Fibroblast of lung (primary cell): ENCODE results near the gene RBM20. TPM values are rescaled to one million over a fixed set of nuclear protein-coding genes. Genes with fewer than 3 reads are reported as not detected.
A peak's percentile ranks its signal among the peaks of the same experiment; 100 is the strongest.

Source experiments
- DNase-seq, 2 donors: peaks; one replicate each; pipeline versions ENCODE4 v3.0.0 to v3.0.0-alpha.2; 2010; ENCODE audit warnings: low read depth in 2 of 2
- H2AFZ ChIP-seq: 2 replicates; pipeline ENCODE4 v1.5.1; 2012; ENCODE audit warnings: low read length, control low read depth, inconsistent platforms
- H3K27ac ChIP-seq: 2 replicates; pipeline ENCODE4 v1.5.1; 2011; ENCODE audit warnings: low read length, control low read depth; ENCODE audit not compliant: insufficient read depth
- H3K27me3 ChIP-seq: 2 replicates; pipeline ENCODE4 v1.5.1; 2011; ENCODE audit warnings: mild to moderate bottlenecking, low read length; ENCODE audit not compliant: control insufficient read depth, insufficient read depth
- H3K36me3 ChIP-seq: 2 replicates; pipeline ENCODE4 v1.5.1; 2011; ENCODE audit warnings: low read length; ENCODE audit not compliant: control insufficient read depth, insufficient read depth
- H3K4me1 ChIP-seq: 2 replicates; pipeline ENCODE4 v1.5.1; 2011; ENCODE audit warnings: low read length; ENCODE audit not compliant: control insufficient read depth, insufficient read depth; ENCODE audit errors: extremely low read depth
- H3K4me2 ChIP-seq: 2 replicates; pipeline ENCODE4 v1.5.1; 2011; ENCODE audit warnings: low read length, control low read depth; ENCODE audit not compliant: insufficient read depth; ENCODE audit errors: extremely low read depth
- H3K4me3 ChIP-seq, 4 experiments: fragments of 200-600 bp in 1 of 4; sonication (generic) in 1 of 4; replicated peaks in 1 of 4; 2 replicates each; pipeline ENCODE4 v1.5.1; 2011 to 2016; ENCODE audit warnings: low read length in 4 of 4, low read depth in 3 of 4, mild to moderate bottlenecking in 3 of 4, control low read depth in 2 of 4, inconsistent platforms in 1 of 4, mixed read lengths in 1 of 4; ENCODE audit not compliant: insufficient read depth in 1 of 4; ENCODE audit errors: control extremely low read depth in 1 of 4
- H3K79me2 ChIP-seq: 2 replicates; pipeline ENCODE4 v1.5.1; 2012; ENCODE audit warnings: mild to moderate bottlenecking, low read length, inconsistent platforms; ENCODE audit not compliant: control insufficient read depth, insufficient read depth
- H3K9ac ChIP-seq: 2 replicates; pipeline ENCODE4 v1.5.1; 2011; ENCODE audit warnings: mild to moderate bottlenecking, low read length, control low read depth; ENCODE audit not compliant: insufficient read depth
- H3K9me3 ChIP-seq: 2 replicates; pipeline ENCODE4 v1.5.1; 2012; ENCODE audit warnings: low read depth, low read length; ENCODE audit not compliant: control insufficient read depth, insufficient read depth
- H4K20me1 ChIP-seq: 2 replicates; pipeline ENCODE4 v1.5.1; 2011; ENCODE audit warnings: low read length; ENCODE audit not compliant: control insufficient read depth, insufficient read depth; ENCODE audit errors: extremely low read depth
- CTCF ChIP-seq, 2 donors: IDR thresholded peaks in 1 of 2; conservative IDR thresholded peaks in 1 of 2; 1 replicate in 1 of 2; 2 replicates in 1 of 2; pipeline ENCODE4 v1.5.1; 2011 to 2012; ENCODE audit warnings: low read length in 2 of 2, control low read depth in 1 of 2, inconsistent platforms in 1 of 2, low read depth in 1 of 2, mild to moderate bottlenecking in 1 of 2
- EZH2 ChIP-seq: IDR thresholded peaks from 2 replicates; pipeline ENCODE4 v1.5.1; 2012; ENCODE audit warnings: low read length, control low read depth, mild to moderate bottlenecking; ENCODE audit errors: missing control alignments
- polyA plus RNA-seq, 2 donors: library from polyadenylated mRNA; depleted of rRNA in 1 of 2; stranded (reverse) in 1 of 2; unstranded in 1 of 2; fragments of >200 nt; gene quantifications; 2 replicates each; pipeline ENCODE4 v1.2.1, GENCODE V29; 2011 to 2012; ENCODE audit warnings: missing spikeins in 1 of 2
- total RNA-seq: library from RNA; depleted of rRNA; stranded (reverse); fragments of >200 nt; gene quantifications from 2 replicates; pipeline ENCODE4 v1.2.1, GENCODE V29; 2014

The RBM20 gene
- total and polyA plus RNA-seq, 2 donors (not counting 1 experiment from before 2014, with no cell fraction given): under 0.01 to 0.05 TPM

GRCh38 chr10:110641256-110641655 lies 2.9 kb upstream of the RBM20 start:
- no peak overlapping the region for H3K4me2 ChIP-seq
- peak in 1 of 2 donors; percentile 71 for DNase-seq
- H3K79me2 ChIP-seq: no peaks in the 10 kb centered on the region
- H4K20me1 ChIP-seq: no peaks in the 10 kb centered on the region
- TF ChIP-seq CTCF (conservative IDR thresholded peaks at IDR 0.05 in 1 of 2, IDR thresholded peaks at IDR 0.05 in 1 of 2; ENCODE audit: low read depth in 1 of 2, low read length in 2 of 2): no peak
- TF ChIP-seq EZH2: no peak
- no peaks in the 10 kb centered on the region for H3K4me1 ChIP-seq
- H2AFZ ChIP-seq: no peak overlapping the region
- H3K36me3 ChIP-seq: no peaks in the 10 kb centered on the region
- no peak overlapping the region for H3K4me3 ChIP-seq
- peaks cover 39% of the 10 kb centered on the region for H3K27me3 ChIP-seq
- H3K9ac ChIP-seq: no peak overlapping the region
- H3K27ac ChIP-seq: no peak overlapping the region
- H3K9me3 ChIP-seq: no peaks in the 10 kb centered on the region

- no peak overlapping the region for H2AFZ ChIP-seq
- H3K9me3 ChIP-seq: no peaks in the 10 kb centered on the region
- H3K27me3 ChIP-seq: peaks cover 43% of the 10 kb centered on the region
- H3K36me3 ChIP-seq: no peaks in the 10 kb centered on the region
- no peak overlapping the region for H3K4me2 ChIP-seq
- TF ChIP-seq EZH2: peak; percentile 5
- TF ChIP-seq CTCF (conservative IDR thresholded peaks at IDR 0.05 in 1 of 2, IDR thresholded peaks at IDR 0.05 in 1 of 2; ENCODE audit: low read depth in 1 of 2, low read length in 2 of 2): no peak
- DNase-seq: no peak
- H3K9ac ChIP-seq: no peak overlapping the region
- no peak overlapping the region for H3K4me3 ChIP-seq
- no peak overlapping the region for H3K27ac ChIP-seq
- no peaks in the 10 kb centered on the region for H3K79me2 ChIP-seq
- H4K20me1 ChIP-seq: no peaks in the 10 kb centered on the region
- H3K4me1 ChIP-seq: no peaks in the 10 kb centered on the region
Observed at GRCh38 chr10:110642204-110643034, 1.7 kb upstream of the RBM20 start.

- H3K4me3 ChIP-seq: peak overlapping the region in 2 of 4 experiments; percentile 40 to 59
- H3K36me3 ChIP-seq: no peaks in the 10 kb centered on the region
- H2AFZ ChIP-seq: no peak overlapping the region
- peaks cover 43% of the 10 kb centered on the region for H3K27me3 ChIP-seq
- H3K9me3 ChIP-seq: no peaks in the 10 kb centered on the region
- no peaks in the 10 kb centered on the region for H3K4me1 ChIP-seq
- no peak overlapping the region for H3K27ac ChIP-seq
- TF ChIP-seq EZH2: peak; percentile 75
- TF ChIP-seq CTCF (conservative IDR thresholded peaks at IDR 0.05 in 1 of 2, IDR thresholded peaks at IDR 0.05 in 1 of 2; ENCODE audit: low read depth in 1 of 2, low read length in 2 of 2): no peak
- peak in 1 of 2 donors; percentile 31 for DNase-seq
- no peak overlapping the region for H3K9ac ChIP-seq
- no peaks in the 10 kb centered on the region for H3K79me2 ChIP-seq
- no peaks in the 10 kb centered on the region for H4K20me1 ChIP-seq
- peak overlapping the region; percentile 83 for H3K4me2 ChIP-seq
Observed at GRCh38 chr10:110643035-110643652, 992 bp upstream of the RBM20 start.
